Peyer's patch (tissue), 4 donors: ENCODE data around the gene DLGAP5.

Experiments used
- CTCF ChIP-seq, 6 experiments: fragments of 450-650 bp in 4 of 6; fragments of 200-600 bp in 2 of 6; sonication (generic) in 1 of 6; IDR thresholded peaks; one replicate each; pipeline ENCODE4 v1.5.1; 2017 to 2019; ENCODE audit warnings: antibody characterized with exemption in 6 of 6, mild to moderate bottlenecking in 3 of 6, moderate library complexity in 1 of 6
- POLR2A ChIP-seq, 2 donors: fragments of 450-650 bp; IDR thresholded peaks; one replicate each; pipeline ENCODE4 v1.5.1; 2017; ENCODE audit warnings: antibody characterized with exemption in 2 of 2, mild to moderate bottlenecking in 2 of 2, moderate library complexity in 2 of 2

GRCh38 chr14:55103971-55104954 is 87.1 kb downstream of the DLGAP5 start:
- TF ChIP-seq CTCF (IDR thresholded peaks at IDR 0.05) = no peak
- TF ChIP-seq POLR2A (IDR thresholded peaks at IDR 0.05) = no peak
